GM23338 (cell line): ENCODE results near the gene FXYD2.

Source experiments
- CREB1 ChIP-seq: fragments of 250-450 bp; sonication (Bioruptor Pico); IDR thresholded peaks from 2 replicates; pipeline ENCODE4 v1.5.0; 2020; ENCODE audit warnings: low read depth, mild to moderate bottlenecking, moderate library complexity
- CTCF ChIP-seq, 2 experiments: fragments of 200-600 bp in 1 of 2; sonication (generic) in 1 of 2; conservative IDR thresholded peaks; 2 replicates each; pipeline versions ENCODE4 v1.5.1 to v1.6.1; 2016 to 2017; ENCODE audit warnings: antibody characterized with exemption in 2 of 2, low read depth in 2 of 2, mild to moderate bottlenecking in 2 of 2, moderate library complexity in 1 of 2
- EZH2 ChIP-seq: fragments of 200-600 bp; sonication (generic); IDR thresholded peaks from one replicate; pipeline ENCODE4 v1.8.0; 2017; ENCODE audit warnings: antibody characterized with exemption, mild to moderate bottlenecking, low read depth; ENCODE audit not compliant: unreplicated experiment
- EZH2phosphoT487 ChIP-seq: fragments of 200-600 bp; sonication (generic); IDR thresholded peaks from one replicate; pipeline ENCODE4 v1.8.1; 2018; ENCODE audit warnings: antibody characterized with exemption; ENCODE audit not compliant: unreplicated experiment
- JUNB ChIP-seq: IDR thresholded peaks from one replicate; pipeline ENCODE4 v1.6.1; 2016; ENCODE audit warnings: antibody characterized with exemption; ENCODE audit not compliant: unreplicated experiment
- POLR2AphosphoS5 ChIP-seq: IDR thresholded peaks from 2 replicates; pipeline ENCODE4 v1.6.1; 2016; ENCODE audit warnings: antibody characterized with exemption, low read depth
- REST ChIP-seq: IDR thresholded peaks from one replicate; pipeline ENCODE4 v1.6.1; 2018; ENCODE audit warnings: antibody characterized with exemption; ENCODE audit not compliant: unreplicated experiment
- STAT1 ChIP-seq: IDR thresholded peaks from one replicate; pipeline ENCODE4 v1.6.1; 2016; ENCODE audit warnings: antibody characterized with exemption; ENCODE audit not compliant: unreplicated experiment
- ZNF114 ChIP-seq: fragments of 250-450 bp; sonication (Bioruptor Pico); IDR thresholded peaks from 2 replicates; pipeline ENCODE4 v1.5.0; 2020; ENCODE audit warnings: mild to moderate bottlenecking, moderate library complexity
- ZNF462 ChIP-seq: fragments of 250-450 bp; sonication (Bioruptor Pico); IDR thresholded peaks from 2 replicates; pipeline ENCODE4 v1.5.0; 2020; ENCODE audit warnings: mild to moderate bottlenecking, moderate library complexity

- TF ChIP-seq CTCF (conservative IDR thresholded peaks at IDR 0.05; ENCODE audit: low read depth in 2 of 2) (no peak), POLR2AphosphoS5 (no peak), REST (no peak), EZH2 (no peak), STAT1 (no peak), ZNF114 (CRISPR knock-in tag) (no peak), EZH2phosphoT487 (no peak), ZNF462 (no peak), CREB1 (CRISPR knock-in tag) (no peak), JUNB (no peak)
These were observed 10.3 kb downstream of the FXYD2 start for GRCh38 chr11:117814204-117814765.
